Tibial nerve (tissue), 4 donors: ENCODE data around the gene PPP2R3A. TPM values are rescaled to one million over a fixed set of nuclear protein-coding genes. Genes with fewer than 3 reads are reported as not detected.

Source experiments
- DNase-seq, 2 donors: peaks; one replicate each; pipeline ENCODE4 v3.0.0-alpha.2; 2019; ENCODE audit warnings: low spot score in 2 of 2
- H3K27ac ChIP-seq, 4 donors: fragments of 200-600 bp; sonication (generic) in 3 of 4; one replicate each; pipeline ENCODE4 v1.5.1; 2017 to 2019; ENCODE audit warnings: mild to moderate bottlenecking in 1 of 4
- H3K27me3 ChIP-seq, 2 donors: fragments of 200-600 bp; sonication (generic) in 1 of 2; one replicate each; pipeline versions ENCODE4 v1.5.1 to v1.6.0; 2017 to 2019
- H3K36me3 ChIP-seq, 3 donors: fragments of 200-600 bp; sonication (generic); one replicate each; pipeline ENCODE4 v1.5.1; 2018 to 2019
- H3K4me1 ChIP-seq, 4 donors: fragments of 200-600 bp; sonication (generic) in 3 of 4; one replicate each; pipeline ENCODE4 v1.5.1; 2017 to 2019
- H3K4me3 ChIP-seq, 4 donors: fragments of 200-600 bp; sonication (generic) in 3 of 4; one replicate each; pipeline ENCODE4 v1.5.1; 2017 to 2019; ENCODE audit warnings: mild to moderate bottlenecking in 1 of 4, moderate library complexity in 1 of 4
- H3K9me3 ChIP-seq, 4 donors: fragments of 200-600 bp; sonication (generic) in 3 of 4; one replicate each; pipeline ENCODE4 v1.5.1; 2017 to 2019
- CTCF ChIP-seq, 5 experiments: fragments of 200-600 bp in 3 of 5; fragments of 450-650 bp in 2 of 5; sonication (generic) in 3 of 5; IDR thresholded peaks; one replicate each; pipeline ENCODE4 v1.5.1; 2016 to 2019; ENCODE audit warnings: antibody characterized with exemption in 5 of 5, mild to moderate bottlenecking in 3 of 5, moderate library complexity in 2 of 5
- EP300 ChIP-seq, 2 donors: sonication (generic); formaldehyde crosslinking; IDR thresholded peaks; one replicate each; pipeline ENCODE4 v1.6.1; 2017; ENCODE audit warnings: antibody characterized with exemption in 2 of 2, mild to moderate bottlenecking in 1 of 2
- POLR2A ChIP-seq, 2 donors: fragments of 450-650 bp; IDR thresholded peaks; one replicate each; pipeline ENCODE4 v1.6.1; 2017; ENCODE audit warnings: antibody characterized with exemption in 2 of 2, mild to moderate bottlenecking in 2 of 2, moderate library complexity in 2 of 2
- WGBS, 2 donors: methylation state at CpG; one replicate each; pipeline ENCODE4 v1.1.5; 2018; 5-methylcytosine and 5-hydroxymethylcytosine counted together
- total RNA-seq, 4 donors: library from RNA; depleted of rRNA; stranded (reverse); fragments of >200 nt; gene quantifications; one replicate each; pipeline ENCODE4 v1.1.0, GENCODE V29; 2016

The PPP2R3A gene
- total RNA-seq, 4 donors from 2014 or later, result 12.3 to 18.2 (median 13.4) TPM

DNA sequence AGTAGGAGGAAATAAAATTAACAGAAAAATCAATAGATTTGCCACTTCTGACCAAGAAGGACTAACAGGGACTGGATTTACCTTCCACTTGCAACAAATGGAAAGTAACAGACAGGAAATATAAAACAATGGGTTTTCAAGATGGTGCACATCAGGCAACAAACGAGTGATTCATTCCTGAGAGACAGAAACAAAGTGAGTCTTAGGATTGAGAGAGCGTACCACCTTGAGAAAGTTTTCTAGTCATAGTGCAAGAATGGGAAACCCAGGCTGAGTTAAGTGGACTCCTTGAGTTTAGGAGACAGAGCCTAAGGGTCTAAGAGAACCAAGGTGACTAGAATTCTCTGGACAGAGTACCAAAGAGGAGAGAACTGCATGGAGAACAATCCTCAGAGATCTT is 101.7 kb downstream of the PPP2R3A start:
- no peaks in the 10 kb centered on the region for H3K27me3 ChIP-seq
- TF ChIP-seq CTCF (IDR thresholded peaks at IDR 0.05) (no peak), POLR2A (IDR thresholded peaks at IDR 0.05) (no peak), EP300 (IDR thresholded peaks at IDR 0.05) (no peak)
- WGBS, 2 donors, result 89 to 90% methylated on average over 2 of the region's 2 CpGs
- peaks cover 0 to 20% (median 12%) of the 10 kb centered on the region in 4 donors for H3K4me1 ChIP-seq
- no peak overlapping the region for H3K27ac ChIP-seq
- peaks cover 0 to 2% (median 0%) of the 10 kb centered on the region in 4 donors for H3K9me3 ChIP-seq
- H3K36me3 ChIP-seq, result peaks cover 0 to 14% (median 0%) of the 10 kb centered on the region in 3 donors
- no peak overlapping the region for H3K4me3 ChIP-seq
- no peak for DNase-seq

- H3K4me3 ChIP-seq, result no peak overlapping the region
- TF ChIP-seq CTCF (IDR thresholded peaks at IDR 0.05), result no peak
- WGBS, 2 donors, result 87 to 91% methylated on average over 5 of the region's 5 CpGs
- no peaks in the 10 kb centered on the region for H3K9me3 ChIP-seq
- H3K27me3 ChIP-seq, result no peaks in the 10 kb centered on the region
- H3K27ac ChIP-seq, result no peak overlapping the region
- H3K4me1 ChIP-seq, result peaks cover 0 to 20% (median 12%) of the 10 kb centered on the region in 4 donors
- peaks cover 0 to 8% (median 0%) of the 10 kb centered on the region in 3 donors for H3K36me3 ChIP-seq
- no peak for DNase-seq
Observed at GRCh38 chr3:136068708-136069107, 103.2 kb downstream of the PPP2R3A start.

- no peak for DNase-seq
- H3K4me1 ChIP-seq, result peaks cover 0 to 20% (median 12%) of the 10 kb centered on the region in 4 donors
- H3K4me3 ChIP-seq, result no peak overlapping the region
- 73 to 77% methylated on average over 5 of the region's 5 CpGs for WGBS, 2 donors
- TF ChIP-seq POLR2A (IDR thresholded peaks at IDR 0.05) (no peak), CTCF (IDR thresholded peaks at IDR 0.05) (no peak), EP300 (IDR thresholded peaks at IDR 0.05) (no peak)
- no peaks in the 10 kb centered on the region for H3K27me3 ChIP-seq
- peak overlapping the region in 1 of 4 donors; percentile 72 for H3K27ac ChIP-seq
- no peaks in the 10 kb centered on the region for H3K9me3 ChIP-seq
- peaks cover 0 to 8% (median 0%) of the 10 kb centered on the region in 3 donors for H3K36me3 ChIP-seq
Observed at GRCh38 chr3:136069933-136070332, 104.4 kb downstream of the PPP2R3A start.

DNA sequence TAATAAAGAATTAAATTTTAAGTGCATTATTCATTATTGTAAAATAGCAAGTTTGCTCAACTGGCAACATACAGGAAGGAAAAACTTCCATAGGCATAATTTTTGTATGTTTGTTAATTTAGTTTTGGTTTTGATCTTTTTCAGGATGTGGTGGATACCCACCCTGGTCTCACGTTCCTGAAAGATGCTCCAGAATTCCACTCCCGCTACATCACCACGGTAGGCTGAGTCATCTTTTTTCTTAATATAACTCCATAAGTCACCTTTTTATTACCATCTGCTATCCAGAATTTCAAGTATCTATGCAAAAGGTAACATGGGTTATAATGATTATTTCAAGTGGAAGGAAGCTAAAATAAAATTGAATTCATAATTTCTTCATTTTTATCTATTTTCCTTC is 104.8 kb downstream of the PPP2R3A start:
- H3K9me3 ChIP-seq, result no peaks in the 10 kb centered on the region
- H3K4me1 ChIP-seq, result peaks cover 0 to 20% (median 12%) of the 10 kb centered on the region in 4 donors
- peaks cover 0 to 8% (median 0%) of the 10 kb centered on the region in 3 donors for H3K36me3 ChIP-seq
- 59 to 60% methylated on average over 3 of the region's 3 CpGs for WGBS, 2 donors
- peak overlapping the region in 2 of 4 donors; percentile 55 to 72 for H3K27ac ChIP-seq
- TF ChIP-seq POLR2A (IDR thresholded peaks at IDR 0.05), result no peak
- no peak for TF ChIP-seq EP300 (IDR thresholded peaks at IDR 0.05)
- no peak for TF ChIP-seq CTCF (IDR thresholded peaks at IDR 0.05)
- DNase-seq, result no peak
- H3K27me3 ChIP-seq, result no peaks in the 10 kb centered on the region
- no peak overlapping the region for H3K4me3 ChIP-seq

GRCh38 chr3:136070953-136071949 is 105.7 kb downstream of the PPP2R3A start:
- H3K36me3 ChIP-seq, result no peaks in the 10 kb centered on the region
- no peak for DNase-seq
- 27 to 31% methylated on average over 9 of the region's 9 CpGs for WGBS, 2 donors
- no peaks in the 10 kb centered on the region for H3K9me3 ChIP-seq
- peak overlapping the region in 3 of 4 donors; percentile 3 to 72 (median 55) for H3K27ac ChIP-seq
- H3K27me3 ChIP-seq, result no peaks in the 10 kb centered on the region
- H3K4me3 ChIP-seq, result no peak overlapping the region
- TF ChIP-seq CTCF (IDR thresholded peaks at IDR 0.05) (peak in 3 of 5 experiments; percentile 9 to 42 (median 30)), POLR2A (IDR thresholded peaks at IDR 0.05) (no peak), EP300 (IDR thresholded peaks at IDR 0.05) (no peak)
- H3K4me1 ChIP-seq, result peaks cover 0 to 20% (median 12%) of the 10 kb centered on the region in 4 donors
